ENCODE measurements around the gene CISD1.
A peak's percentile ranks its signal among the peaks of the same experiment; 100 is the strongest.

- TF ChIP-seq MAX (CRISPR knock-in tag; IDR thresholded peaks at IDR 0.05), result peak; percentile 82; the same call in 1 of the 2 replicates
- no peak for TF ChIP-seq CTCF (IDR thresholded peaks at IDR 0.05)
- peak; percentile 69; the same call in 1 of the 2 replicates for TF ChIP-seq FOXP1 (CRISPR knock-in tag; IDR thresholded peaks at IDR 0.05; ENCODE audit: borderline replicate concordance)
- TF ChIP-seq ZNF532 (CRISPR knock-in tag; IDR thresholded peaks at IDR 0.05; ENCODE audit: borderline replicate concordance), result no peak
- no peak for TF ChIP-seq CDX4 (CRISPR knock-in tag; IDR thresholded peaks at IDR 0.05; ENCODE audit: borderline replicate concordance)
- no peak for TF ChIP-seq ZMAT4 (CRISPR knock-in tag; IDR thresholded peaks at IDR 0.05)
- no peak for TF ChIP-seq SMAD3 (CRISPR knock-in tag; IDR thresholded peaks at IDR 0.05; ENCODE audit: borderline replicate concordance)
- TF ChIP-seq ATF1 (CRISPR knock-in tag; IDR thresholded peaks at IDR 0.05), result no peak
- no peak for TF ChIP-seq ERG (CRISPR knock-in tag; IDR thresholded peaks at IDR 0.05)
- no peak for TF ChIP-seq USF2 (CRISPR knock-in tag; IDR thresholded peaks at IDR 0.05)
- TF ChIP-seq ZNF121 (CRISPR knock-in tag; IDR thresholded peaks at IDR 0.05), result no peak
- TF ChIP-seq SP1 (CRISPR knock-in tag; conservative IDR thresholded peaks at IDR 0.05), result peak; percentile 60; the same call in 1 of the 2 replicates
These were observed 1.1 kb upstream of the CISD1 start, which contains the start of gene IPMK for GRCh38 chr10:58267713-58268453.

All from WTC11 (cell line).